ENCODE data around the gene GABRG2. TPM values are rescaled to one million over a fixed set of nuclear protein-coding genes. Genes with fewer than 3 reads are reported as not detected.
"Not testable (repeated sequence)": the region's sequence is repeated elsewhere in the genome, so short reads cannot be mapped to it uniquely, and the experiment has no call there.

Gene GABRG2
- 0.79 and 3.4 TPM in 2 replicates for total RNA-seq (2014; rRNA removed; shearing (Covaris generic))

DNA sequence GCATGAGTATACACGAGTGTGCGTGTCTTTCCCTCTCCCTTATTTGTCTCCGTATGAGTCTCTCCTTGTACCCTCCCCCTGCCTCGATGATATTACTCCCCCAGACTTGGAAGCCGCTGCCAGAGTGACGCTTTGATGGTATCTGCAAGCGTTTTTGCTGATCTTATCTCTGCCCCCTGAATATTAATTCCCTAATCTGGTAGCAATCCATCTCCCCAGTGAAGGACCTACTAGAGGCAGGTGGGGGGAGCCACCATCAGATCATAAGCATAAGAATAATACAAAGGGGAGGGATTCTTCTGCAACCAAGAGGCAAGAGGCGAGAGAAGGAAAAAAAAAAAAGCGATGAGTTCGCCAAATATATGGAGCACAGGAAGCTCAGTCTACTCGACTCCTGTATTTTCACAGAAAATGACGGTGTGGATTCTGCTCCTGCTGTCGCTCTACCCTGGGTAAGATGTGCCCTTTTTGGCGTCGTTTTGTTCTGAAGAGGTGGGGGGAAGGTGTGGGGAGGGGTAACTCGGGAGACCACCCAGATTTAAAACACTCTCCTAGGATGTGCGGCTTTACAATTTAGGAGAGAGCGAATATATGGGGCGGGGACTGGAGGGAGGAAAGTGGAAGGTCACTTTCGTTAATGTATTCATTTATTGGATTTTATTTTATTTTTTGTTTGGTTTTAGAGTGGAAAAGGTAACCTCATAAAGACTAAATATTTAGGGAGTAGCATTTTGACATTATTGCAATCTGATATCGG is at the start of gene GABRG2:
Gene GABRG2 (plus strand): TSS at position 119 of the 757 bp plus-strand sequence. CDS start 227 bp downstream, at position 346.
- DNase-seq (ENCODE audit: low spot score): no peak

DNA sequence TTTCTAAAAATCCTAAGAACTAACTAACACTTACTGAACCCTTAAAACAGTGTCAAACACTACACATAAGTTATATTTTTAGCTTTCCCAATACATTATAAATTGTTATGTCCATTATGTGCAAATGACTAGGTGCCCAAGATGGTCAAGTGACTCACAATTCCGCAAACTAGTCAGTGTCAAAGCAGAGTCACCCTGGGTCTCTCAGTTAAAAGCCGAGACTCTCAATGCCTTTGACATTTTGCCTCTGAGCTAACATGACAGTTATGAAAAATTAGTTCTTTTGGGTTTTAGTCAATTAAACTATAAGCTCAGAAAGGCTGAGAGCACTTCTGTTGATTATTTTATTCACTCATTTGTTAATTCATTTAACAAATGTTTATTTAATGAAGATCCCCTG is 42.3 kb upstream of the GABRG2 start:
- no peak for DNase-seq (ENCODE audit: low spot score)

DNA sequence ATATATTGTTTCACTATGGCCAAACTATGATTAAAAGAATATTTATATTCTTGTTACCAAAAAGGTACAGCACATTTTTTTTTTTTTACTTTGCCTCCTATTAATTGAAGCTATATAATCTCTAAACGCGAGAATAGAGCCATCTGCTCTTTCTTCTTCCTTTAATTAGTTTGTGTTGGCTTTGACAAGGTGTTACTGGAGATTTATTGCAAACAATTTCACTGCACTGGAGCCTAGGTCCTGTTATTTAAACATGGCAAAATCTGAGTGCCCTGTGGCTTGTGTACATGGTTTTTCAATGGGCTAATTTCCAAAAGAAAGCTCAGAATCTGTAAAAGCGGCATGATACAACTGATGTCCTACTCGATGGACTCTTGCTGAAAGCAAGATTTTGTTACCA is 40.8 kb upstream of the GABRG2 start:
- no peak for DNase-seq (ENCODE audit: low spot score)

DNA sequence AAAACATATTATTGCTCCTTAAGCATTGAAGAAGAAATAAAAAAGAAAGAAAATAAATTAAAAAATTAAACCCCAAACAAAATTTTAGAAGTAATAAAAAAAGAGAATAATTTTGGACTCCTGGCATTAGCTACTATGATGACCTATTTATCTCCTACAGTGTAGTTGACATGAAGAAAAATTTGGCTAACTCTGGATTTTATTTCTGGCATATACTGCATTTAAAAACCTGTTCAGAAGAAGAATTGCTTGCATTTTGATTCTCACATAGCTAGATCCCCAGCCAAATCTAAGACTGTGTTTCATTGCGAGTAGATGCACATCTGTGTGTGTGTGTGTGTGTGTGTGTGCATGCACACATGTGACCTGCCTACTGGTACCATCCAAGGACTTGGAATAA is 30.1 kb upstream of the GABRG2 start:
- DNase-seq (ENCODE audit: low spot score): no peak

DNA sequence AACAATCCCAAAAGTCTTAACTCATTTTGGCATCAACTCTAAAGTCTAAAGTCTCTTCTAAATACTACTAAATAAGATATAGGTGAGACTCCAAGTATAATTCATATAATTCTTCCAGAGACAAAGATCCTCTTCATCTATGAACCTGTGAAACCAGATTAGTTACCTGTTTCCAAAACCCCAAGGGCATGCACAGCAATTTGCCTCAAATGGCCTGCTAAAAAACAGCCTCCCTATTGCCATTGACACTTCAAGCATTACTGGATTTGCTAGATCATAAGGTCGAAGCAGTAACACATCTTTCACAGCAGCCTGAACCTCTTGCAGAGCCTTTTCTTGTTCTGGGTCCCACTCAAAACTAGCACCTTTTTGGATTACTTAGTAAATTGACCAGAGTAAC is 20.3 kb upstream of the GABRG2 start:
- no peak for DNase-seq (ENCODE audit: low spot score)

DNA sequence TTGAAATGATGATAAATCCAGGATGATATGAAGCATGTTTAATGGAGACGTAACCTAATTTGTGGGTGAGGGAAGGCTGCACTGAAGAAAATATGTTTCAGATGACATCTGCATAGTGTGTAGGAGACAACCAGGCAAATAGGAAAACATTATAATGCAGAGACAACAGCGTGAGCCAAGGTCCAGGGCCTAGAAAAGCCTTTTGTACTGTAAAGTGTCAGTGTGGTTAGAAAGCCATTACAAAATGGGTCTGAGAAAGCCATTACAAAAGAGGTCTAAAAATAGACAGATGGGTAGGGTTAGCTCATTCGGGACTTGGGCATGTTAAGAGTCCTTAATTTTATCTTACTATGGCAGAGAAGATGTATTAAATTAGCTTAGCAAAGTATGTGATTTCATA is 14.9 kb upstream of the GABRG2 start:
- no peak for DNase-seq (ENCODE audit: low spot score)

DNA sequence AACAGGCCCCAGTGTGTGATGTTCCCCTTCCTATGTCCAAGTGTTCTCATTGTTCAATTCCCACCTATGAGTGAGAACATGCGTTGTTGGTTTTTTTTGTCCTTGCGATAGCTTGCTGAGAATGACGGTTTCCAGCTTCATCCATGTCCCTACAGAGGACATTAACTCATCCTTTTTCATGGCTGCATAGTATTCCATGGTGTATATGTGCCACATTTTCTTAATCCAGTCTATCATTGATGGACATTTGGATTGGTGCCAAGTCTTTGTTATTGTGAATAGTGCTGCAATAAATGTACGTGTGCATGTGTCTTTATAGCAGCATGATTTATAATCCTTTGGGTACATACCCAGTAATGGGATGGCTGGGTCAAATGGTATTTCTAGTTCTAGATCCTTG is 12.5 kb upstream of the GABRG2 start:
- not testable (repeated sequence) for DNase-seq (ENCODE audit: low spot score)

DNA sequence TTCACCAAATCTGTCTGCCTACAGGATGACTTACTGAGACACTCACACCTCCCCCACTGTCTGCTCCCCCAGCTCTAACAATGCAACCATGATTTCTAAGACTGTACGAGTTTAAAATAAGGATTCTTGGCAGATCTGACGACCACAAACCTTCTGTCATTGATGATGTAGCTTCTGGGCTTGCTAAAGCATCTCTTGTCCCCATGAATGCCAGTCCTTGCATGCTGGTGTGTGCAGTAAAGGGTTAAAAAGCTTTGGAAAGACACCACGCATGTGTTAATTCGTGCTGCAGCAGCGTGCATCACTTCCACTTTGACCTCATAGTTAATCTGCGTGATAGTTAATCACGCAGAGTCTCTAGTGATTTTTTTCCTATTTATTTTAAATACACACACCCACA is 411 bp upstream of the GABRG2 start:
- DNase-seq (ENCODE audit: low spot score): no peak

DNA sequence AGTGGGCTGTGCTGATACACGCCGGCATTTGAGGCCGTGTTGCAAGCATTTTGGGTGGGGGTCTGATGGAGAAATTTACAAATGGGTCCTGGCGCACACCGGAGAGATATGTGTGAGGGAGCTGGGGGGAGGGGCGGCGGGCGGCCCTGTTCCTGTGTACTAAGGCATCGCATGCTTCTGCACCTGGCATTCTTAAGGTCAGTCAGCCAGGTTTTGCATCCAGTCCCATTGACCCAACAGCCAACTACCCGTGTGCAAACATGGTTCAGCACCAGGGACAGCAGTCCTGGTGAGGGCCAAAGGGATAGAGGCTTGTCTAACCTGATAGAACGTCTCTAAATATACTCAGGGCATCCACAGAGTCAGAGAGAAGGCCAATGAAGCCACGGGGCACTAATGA is 839 bp downstream of the GABRG2 start:
- peak; percentile 37 for DNase-seq (ENCODE audit: low spot score)

DNA sequence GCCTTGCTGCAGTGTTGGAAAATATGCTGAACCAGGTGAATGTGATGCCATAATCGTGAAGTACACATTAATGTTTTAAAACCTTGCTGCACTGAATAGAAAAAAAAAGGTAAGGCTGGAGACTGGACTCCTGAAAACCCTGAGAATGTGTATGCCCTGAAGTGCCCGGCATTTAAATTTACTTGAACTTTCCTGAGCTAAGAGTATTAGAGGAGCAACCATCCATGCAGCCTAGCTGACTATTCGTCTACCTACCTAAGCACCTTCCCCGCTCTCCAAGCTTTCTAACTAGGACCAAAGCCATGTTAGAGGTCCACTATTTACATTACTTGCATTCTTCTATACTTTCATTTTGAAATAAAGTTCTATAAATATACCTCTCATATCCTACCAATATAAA is 1.4 kb downstream of the GABRG2 start:
- no peak for DNase-seq (ENCODE audit: low spot score)

DNA sequence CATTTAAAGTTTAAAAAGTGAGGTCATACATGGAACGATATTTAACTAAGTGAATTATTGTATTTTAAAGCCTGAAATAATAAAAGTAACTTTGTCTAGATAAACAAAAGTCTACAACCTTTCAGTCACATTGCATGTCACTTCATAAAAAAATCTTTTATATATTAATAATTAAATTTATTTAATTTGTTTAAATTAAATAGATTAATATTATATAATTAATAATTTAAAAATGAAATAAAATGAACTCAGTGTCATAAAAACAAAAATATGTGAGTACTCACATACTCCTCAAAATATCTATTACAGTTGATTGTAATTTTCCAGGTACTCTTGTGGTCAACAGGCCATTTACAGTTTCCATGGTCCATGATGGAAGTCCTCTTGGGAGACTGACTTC is 11.2 kb downstream of the GABRG2 start:
- no peak for DNase-seq (ENCODE audit: low spot score)

DNA sequence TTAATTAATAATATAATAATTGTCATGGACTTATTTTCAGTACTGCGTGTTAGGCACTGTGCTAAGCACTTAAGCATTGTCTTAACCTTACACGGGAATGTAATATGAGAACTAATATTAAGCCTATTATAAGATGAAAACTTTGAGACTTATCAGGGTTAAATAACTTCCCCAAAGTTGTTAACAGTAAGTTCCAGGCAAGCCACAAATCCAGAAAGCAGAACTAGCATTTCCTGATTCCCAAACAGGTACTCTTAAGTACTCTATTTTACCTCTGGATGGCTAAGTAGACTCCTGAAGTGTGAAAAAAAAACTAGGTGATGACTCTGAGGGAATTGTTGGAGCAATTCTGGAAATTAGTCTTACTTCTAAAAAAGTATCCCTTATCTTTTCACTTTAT is 23.8 kb downstream of the GABRG2 start:
- DNase-seq (ENCODE audit: low spot score): no peak

DNA sequence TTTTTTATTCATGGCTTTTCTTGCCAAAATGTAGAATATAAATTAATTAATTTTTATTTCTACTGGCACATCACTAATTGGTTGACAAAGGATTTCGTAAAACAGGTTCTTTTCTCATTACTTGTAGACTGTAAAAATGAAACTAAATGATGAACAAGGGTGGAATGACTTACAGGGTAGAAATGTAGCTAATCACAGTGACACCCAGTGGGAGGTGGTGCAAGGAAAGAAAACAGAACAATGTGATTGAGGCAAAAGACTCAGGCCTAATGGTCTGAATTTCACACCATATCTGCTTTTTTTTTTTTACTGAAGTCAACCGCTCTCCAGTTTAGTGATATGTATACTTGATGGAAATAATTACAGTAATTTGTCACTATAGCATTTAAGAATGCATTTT is 28.9 kb downstream of the GABRG2 start:
- peak; percentile 13 for DNase-seq (ENCODE audit: low spot score)

DNA sequence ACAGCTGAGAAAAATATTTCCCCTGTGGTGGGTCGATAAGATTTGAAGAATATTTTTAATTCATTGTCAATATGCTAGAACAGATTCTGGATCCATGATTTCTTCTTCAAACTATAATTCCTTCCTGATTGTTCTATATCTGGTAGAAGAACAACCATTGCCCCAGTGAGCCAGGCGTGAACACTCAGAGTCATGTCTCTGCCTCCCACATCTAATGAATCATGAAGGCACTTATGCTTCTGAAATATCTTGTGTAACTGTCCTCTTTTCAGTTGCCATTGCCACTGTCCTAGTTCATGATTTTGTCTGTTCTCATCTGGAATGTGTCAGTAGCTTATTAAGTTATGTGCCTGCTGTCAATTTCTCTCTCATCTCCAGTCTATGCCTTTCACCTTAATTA is 40.0 kb downstream of the GABRG2 start:
- DNase-seq (ENCODE audit: low spot score): no peak

DNA sequence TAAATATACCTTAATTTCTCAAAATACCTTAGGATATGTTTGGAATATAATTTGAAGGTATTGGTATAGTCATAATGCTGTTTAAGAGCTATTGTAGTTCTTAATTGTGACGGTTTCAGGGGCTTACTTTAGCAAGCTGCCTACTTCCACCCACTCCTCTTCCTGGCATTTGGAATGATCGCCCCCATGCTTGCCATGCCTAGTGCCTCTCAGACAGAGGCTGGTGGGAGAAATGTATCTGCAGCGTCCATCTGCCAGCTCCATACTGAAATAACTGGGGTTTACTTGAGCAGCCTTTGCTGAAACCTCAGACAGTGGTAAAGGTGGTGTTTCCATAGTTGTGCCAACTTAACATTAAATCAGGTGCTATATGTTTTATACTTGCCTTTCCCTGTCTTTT is 52.2 kb downstream of the GABRG2 start:
- DNase-seq (ENCODE audit: low spot score): no peak

DNA sequence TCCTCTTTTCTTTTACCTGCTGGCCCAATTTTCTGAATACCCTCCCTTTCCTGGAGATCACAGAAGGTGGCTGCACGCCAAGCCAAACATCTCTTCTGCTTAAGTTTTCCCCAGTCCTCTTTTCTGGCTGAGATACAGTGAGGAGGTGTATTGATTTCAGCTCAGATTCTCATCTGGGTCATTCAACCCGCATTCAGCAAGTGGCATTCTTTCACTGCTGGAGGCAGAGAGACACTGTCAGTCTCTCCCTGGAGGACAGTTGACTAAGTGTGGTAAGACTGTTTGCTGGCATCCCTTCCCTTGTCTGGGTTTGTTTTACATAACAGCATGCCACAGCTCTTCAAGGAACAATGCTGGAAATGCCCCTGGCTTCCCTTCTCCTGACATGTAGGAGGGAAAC is 60.5 kb downstream of the GABRG2 start:
- DNase-seq (ENCODE audit: low spot score): no peak

DNA sequence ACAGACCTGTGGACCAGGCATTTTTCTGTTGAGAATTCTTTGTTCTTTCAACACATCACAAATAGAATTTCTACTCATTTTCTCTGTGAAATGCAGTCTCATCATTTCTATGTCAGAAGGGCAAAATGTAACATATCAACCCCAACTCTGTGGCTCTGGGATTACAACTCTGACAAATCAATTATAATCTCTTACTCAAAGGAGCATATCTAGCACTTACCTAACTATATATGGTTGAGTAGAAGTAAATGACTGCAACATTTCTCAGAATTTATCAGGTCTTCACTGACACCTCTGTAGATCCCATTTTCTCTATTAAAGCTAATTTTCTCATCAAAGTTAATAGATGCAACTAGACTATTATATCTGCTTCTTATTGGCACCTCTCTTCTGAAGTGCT is 64.8 kb downstream of the GABRG2 start:
- no peak for DNase-seq (ENCODE audit: low spot score)

DNA sequence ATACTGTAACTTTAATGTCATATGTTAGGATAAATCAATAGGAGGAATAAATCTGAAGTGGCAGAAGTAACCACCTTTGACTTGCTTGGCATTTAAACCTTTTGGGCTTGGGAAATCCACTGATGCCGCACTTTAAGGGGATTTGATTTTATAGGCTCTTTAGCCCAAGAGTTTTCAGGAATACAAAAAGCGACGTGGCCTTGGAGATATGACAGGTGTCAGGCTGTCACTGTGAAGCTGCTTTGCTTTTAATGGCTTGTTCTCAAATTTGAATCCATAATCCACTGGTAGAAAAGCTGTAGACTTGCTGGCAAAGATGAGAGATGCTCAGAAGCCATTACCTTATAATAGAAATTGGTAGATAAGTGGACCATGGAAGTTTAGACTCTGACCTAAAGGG is 71.6 kb downstream of the GABRG2 start:
- no peak for DNase-seq (ENCODE audit: low spot score)

DNA sequence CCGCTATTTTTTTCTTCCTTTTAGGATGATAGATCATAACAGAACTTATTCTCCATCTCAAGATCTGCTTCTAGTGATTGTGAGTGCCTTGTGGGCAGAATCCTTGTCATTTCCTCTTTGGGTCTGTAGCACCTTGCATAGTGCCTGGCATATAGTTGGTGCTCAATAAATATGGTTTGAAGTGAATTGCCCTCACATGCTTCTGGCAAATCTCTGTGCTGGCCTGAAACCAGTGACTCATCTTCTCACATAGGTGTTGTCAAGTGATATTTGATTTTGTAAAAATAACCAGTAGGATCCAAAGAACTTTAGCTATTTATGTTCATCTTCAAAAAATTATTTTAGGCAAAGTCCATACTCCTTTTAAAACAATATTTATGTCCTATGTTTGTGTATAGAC is 86.7 kb downstream of the GABRG2 start:
- DNase-seq (ENCODE audit: low spot score): no peak

DNA sequence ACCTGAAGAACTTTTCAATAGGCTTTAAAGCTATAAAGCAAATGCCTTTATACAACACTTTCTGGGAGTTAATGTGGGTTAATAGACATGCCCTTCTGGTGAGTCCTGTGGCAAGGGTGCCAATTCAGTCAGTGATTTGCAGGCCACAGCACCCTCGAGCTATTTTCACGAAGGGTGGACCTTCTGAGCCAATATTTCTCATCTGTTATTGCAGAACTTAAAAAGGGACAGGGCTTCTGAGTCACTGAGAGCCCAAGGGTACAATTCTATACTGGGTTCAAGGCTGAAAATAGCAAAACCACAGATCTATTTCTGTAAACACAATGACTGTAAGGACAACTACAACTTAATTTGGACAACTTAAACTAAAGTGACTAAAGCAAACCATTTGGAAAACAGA is 92.8 kb downstream of the GABRG2 start:
- no peak for DNase-seq (ENCODE audit: low spot score)

DNA sequence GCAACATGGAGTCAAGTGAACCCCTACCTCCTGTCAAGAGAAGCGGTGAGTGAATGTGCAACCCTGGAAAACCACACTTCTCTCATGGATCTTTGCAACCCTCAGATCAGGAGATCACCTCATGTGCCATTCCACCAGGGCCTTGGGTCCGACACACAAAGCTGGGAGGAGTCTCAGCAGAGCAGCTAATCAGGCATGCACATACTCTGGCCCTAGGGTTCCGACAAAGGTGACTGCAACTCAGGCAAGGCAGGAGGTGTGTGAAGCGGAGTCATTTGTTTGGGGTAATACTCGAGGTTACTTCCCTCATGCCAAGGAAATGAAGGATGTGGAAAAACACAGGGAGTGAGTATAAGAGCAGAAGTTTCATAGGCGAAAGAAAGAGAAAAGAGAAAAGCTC is 96.1 kb downstream of the GABRG2 start:
- no peak for DNase-seq (ENCODE audit: low spot score)

DNA sequence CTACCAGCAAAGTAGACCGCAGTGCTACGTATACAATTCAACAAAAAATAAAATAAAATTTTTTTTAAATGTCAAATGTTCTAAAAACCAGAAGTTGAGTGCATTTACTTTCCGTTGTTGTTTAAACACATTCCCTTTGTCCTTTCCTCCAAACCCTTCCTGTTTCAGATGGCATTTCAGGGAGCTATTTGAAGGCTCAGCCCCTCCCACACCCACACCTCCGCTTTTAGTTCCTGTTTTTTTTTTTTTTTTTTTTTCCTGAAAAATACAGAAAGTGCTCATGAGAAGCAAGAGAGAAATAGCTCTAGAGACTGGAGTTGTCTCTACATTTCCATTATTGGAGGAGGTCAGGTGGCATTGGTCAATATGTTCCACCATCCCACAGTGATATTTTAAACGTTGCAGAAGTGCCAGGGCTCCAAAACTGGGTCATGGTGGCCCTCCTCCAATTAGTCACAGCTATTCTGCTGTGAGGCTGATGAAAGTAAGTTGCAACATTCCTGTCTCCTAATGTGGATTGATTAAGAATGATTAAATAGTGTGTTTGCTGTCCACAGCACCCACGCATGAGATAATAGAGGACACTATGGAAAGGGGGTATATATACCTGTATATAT is 106.9 kb downstream of the GABRG2 start:
- no peak for DNase-seq (ENCODE audit: low spot score)

DNA sequence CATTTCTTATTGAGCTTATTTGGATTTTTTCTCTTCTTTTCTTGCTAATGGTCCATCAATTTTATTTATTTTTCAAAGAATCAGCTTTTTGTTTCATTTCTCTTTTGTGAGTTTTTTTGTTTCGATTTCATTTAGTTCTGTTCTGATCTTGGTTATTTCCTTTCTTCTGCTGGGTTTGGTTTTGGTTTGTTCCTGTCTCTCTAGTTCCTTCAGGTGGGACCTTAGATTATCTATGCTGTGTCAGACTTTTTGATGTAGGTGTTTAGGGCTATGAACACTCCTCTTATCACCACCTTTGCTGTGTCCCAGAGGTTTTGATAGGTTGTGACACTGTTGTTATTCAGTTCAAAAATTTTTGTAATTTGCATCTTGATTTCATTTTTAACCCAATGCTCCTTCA is 119.8 kb downstream of the GABRG2 start:
- no peak for DNase-seq (ENCODE audit: low spot score)

DNA sequence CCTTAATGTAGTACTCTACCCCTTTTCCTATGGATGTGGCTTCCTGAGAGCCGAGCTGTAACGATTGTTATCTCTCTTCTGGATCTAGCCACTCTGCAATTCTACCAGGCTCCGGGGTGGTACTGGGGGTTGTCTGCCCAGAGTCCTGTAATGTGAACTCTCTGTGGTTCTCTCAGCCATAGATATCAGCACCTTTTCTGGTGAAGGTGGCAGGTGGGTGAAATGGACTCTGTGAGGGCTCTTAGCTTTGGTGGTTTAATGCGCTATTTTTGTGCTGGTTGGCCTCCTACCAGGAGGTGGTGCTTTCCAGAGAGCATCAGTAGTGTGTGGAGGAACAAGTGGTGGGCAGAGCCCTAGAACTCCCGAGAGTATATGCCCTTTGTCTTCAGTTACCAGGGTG is 122.1 kb downstream of the GABRG2 start:
- no peak for DNase-seq (ENCODE audit: low spot score)

Data from A172 (cell line).